ENCODE data around the gene RGS17. TPM values are rescaled to one million over a fixed set of nuclear protein-coding genes. Genes with fewer than 3 reads are reported as not detected.
"Not testable (repeated sequence)": the region's sequence is repeated elsewhere in the genome, so short reads cannot be mapped to it uniquely, and the experiment has no call there.

The RGS17 gene
- total RNA-seq, 2 experiments from 2014 or later, result not detected

GRCh38 chr6:153016846-153017245 lies 114.2 kb downstream of the RGS17 start:
- ChIA-PET POLR2A (no interaction called here), CTCF (no interaction called here)
- H3K4me1 Mint-ChIP-seq (ENCODE audit: low read depth), result no peaks in the 10 kb centered on the region
- DNase-seq, result no peak
- H3K27me3 Mint-ChIP-seq (ENCODE audit: low read depth), result peaks cover 19% of the 10 kb centered on the region
- H3K27ac Mint-ChIP-seq, result no peak overlapping the region
- H3K36me3 Mint-ChIP-seq (ENCODE audit: low read depth), result no peaks in the 10 kb centered on the region
- ATAC-seq, result no peak
- no peak overlapping the region for H3K4me3 Mint-ChIP-seq
- H3K9me3 Mint-ChIP-seq (ENCODE audit: insufficient read depth), result no peaks in the 10 kb centered on the region

GRCh38 chr6:153015094-153015640 lies 115.9 kb downstream of the RGS17 start:
- H3K36me3 Mint-ChIP-seq (ENCODE audit: low read depth), result no peaks in the 10 kb centered on the region
- H3K4me1 Mint-ChIP-seq (ENCODE audit: low read depth), result no peaks in the 10 kb centered on the region
- ChIA-PET CTCF (no interaction called here), POLR2A (no interaction called here)
- ATAC-seq, result no peak
- DNase-seq, result no peak
- no peak overlapping the region for H3K4me3 Mint-ChIP-seq
- H3K27me3 Mint-ChIP-seq (ENCODE audit: low read depth), result peaks cover 22% of the 10 kb centered on the region
- no peaks in the 10 kb centered on the region for H3K9me3 Mint-ChIP-seq (ENCODE audit: insufficient read depth)
- H3K27ac Mint-ChIP-seq, result no peak overlapping the region

GRCh38 chr6:153013438-153013837 lies 117.6 kb downstream of the RGS17 start:
- POLR2A ChIA-PET, result no interaction called here
- Mint-ChIP-seq H3K4me1 (ENCODE audit: low read depth) (no peaks in the 10 kb centered on the region), H3K36me3 (ENCODE audit: low read depth) (no peaks in the 10 kb centered on the region), H3K27ac (no peak overlapping the region), H3K4me3 (no peak overlapping the region), H3K9me3 (ENCODE audit: insufficient read depth) (no peaks in the 10 kb centered on the region), H3K27me3 (ENCODE audit: low read depth) (peaks cover 20% of the 10 kb centered on the region)
- ATAC-seq, result no peak
- CTCF ChIA-PET, result interaction anchor here (0.9 kb wide), 1 partner anchor 11 kb away, joined by 5 read pairs; no protein-coding TSS in a partner anchor
- DNase-seq, result no peak

- no peak for DNase-seq
- Mint-ChIP-seq H3K27me3 (ENCODE audit: low read depth) (peaks cover 20% of the 10 kb centered on the region), H3K4me3 (no peak overlapping the region), H3K27ac (no peak overlapping the region), H3K4me1 (ENCODE audit: low read depth) (no peaks in the 10 kb centered on the region), H3K9me3 (ENCODE audit: insufficient read depth) (no peaks in the 10 kb centered on the region), H3K36me3 (ENCODE audit: low read depth) (no peaks in the 10 kb centered on the region)
- ChIA-PET CTCF (no interaction called here), POLR2A (no interaction called here)
- ATAC-seq, result no peak
Measured at GRCh38 chr6:153012856-153013255, 118.2 kb downstream of the RGS17 start.

- peaks cover 8% of the 10 kb centered on the region for H3K9me3 Mint-ChIP-seq (ENCODE audit: insufficient read depth)
- no peak for DNase-seq
- ChIA-PET CTCF (no interaction called here), POLR2A (interaction anchor here (1.0 to 2.6 kb wide), 2 partner anchors 18 to 20 kb away, joined by 4 to 10 read pairs; partner anchors contain the start of gene FBXO5)
- H3K4me1 Mint-ChIP-seq (ENCODE audit: low read depth), result peaks cover 32% of the 10 kb centered on the region
- H3K27me3 Mint-ChIP-seq (ENCODE audit: low read depth), result peaks cover 2% of the 10 kb centered on the region
- peak; percentile 2 for ATAC-seq
- H3K4me3 Mint-ChIP-seq, result peak overlapping the region; percentile 94
- H3K27ac Mint-ChIP-seq, result peak overlapping the region; percentile 94
- peaks cover 30% of the 10 kb centered on the region for H3K36me3 Mint-ChIP-seq (ENCODE audit: low read depth)
Measured at GRCh38 chr6:153003366-153003690, 127.8 kb downstream of the RGS17 start.

DNA sequence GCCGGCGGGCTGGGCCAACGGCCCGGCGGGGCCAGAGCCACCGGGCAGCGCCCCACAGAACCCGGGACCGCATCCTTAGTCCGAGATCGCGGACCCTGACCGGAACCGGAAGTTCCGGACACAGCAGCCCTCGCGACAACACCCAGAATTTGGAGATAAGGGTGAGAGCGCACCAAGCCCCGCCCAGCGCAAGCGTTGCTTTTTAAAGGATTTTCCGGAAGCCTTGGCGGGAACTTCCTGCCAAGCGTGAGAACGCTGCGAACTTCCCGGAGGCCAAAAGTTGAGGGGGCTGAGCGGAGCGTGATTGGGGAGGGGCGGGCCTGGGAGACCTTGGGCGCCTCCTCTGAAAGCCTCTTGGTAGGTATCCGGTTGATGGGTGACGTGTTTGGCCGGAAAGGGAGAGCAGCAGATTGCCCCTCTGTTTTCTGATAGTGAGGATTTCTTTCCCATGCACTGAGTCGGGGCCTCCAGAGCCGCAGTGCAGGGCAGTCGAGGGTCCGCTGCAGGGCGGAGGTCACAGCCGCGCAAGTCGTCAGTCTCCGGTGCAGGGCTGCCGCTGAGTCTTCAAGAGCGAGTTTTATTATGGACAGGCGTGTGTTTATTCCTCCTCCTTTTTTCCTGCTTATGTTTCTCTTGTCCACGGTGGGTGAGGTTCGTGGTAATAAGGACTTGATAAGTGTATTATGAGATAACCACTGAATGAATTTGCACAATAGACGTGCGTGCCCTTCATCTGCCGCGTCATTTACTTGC lies 128.3 kb downstream of the RGS17 start, which contains the start of gene MTRF1L:
TSS of gene MTRF1L (minus strand) at position 97 of the 753 bp plus-strand sequence. CDS start at position 73, 24 bp downstream.
- peak within 1 kb of the TSS; percentile 94 for H3K27ac Mint-ChIP-seq
- peaks cover 8% of the 10 kb centered on the region for H3K9me3 Mint-ChIP-seq (ENCODE audit: insufficient read depth)
- peaks cover 2% of the 10 kb centered on the region for H3K27me3 Mint-ChIP-seq (ENCODE audit: low read depth)
- peaks cover 32% of the 10 kb centered on the region for H3K4me1 Mint-ChIP-seq (ENCODE audit: low read depth)
- POLR2A ChIA-PET, result interaction anchor here (1.0 to 3.3 kb wide), 3 partner anchors 17 to 20 kb away, joined by 4 to 48 read pairs (median 10); partner anchors contain the start of gene FBXO5
- DNase-seq, result peak; percentile 94
- H3K4me3 Mint-ChIP-seq, result peak within 1 kb of the TSS; percentile 94
- peak; percentile 94 for ATAC-seq
- CTCF ChIA-PET, result interaction anchor here (1.0 kb wide), 1 partner anchor 19 kb away, joined by 3 read pairs; no protein-coding TSS in a partner anchor
- peaks cover 31% of the 10 kb centered on the region for H3K36me3 Mint-ChIP-seq (ENCODE audit: low read depth)

DNA sequence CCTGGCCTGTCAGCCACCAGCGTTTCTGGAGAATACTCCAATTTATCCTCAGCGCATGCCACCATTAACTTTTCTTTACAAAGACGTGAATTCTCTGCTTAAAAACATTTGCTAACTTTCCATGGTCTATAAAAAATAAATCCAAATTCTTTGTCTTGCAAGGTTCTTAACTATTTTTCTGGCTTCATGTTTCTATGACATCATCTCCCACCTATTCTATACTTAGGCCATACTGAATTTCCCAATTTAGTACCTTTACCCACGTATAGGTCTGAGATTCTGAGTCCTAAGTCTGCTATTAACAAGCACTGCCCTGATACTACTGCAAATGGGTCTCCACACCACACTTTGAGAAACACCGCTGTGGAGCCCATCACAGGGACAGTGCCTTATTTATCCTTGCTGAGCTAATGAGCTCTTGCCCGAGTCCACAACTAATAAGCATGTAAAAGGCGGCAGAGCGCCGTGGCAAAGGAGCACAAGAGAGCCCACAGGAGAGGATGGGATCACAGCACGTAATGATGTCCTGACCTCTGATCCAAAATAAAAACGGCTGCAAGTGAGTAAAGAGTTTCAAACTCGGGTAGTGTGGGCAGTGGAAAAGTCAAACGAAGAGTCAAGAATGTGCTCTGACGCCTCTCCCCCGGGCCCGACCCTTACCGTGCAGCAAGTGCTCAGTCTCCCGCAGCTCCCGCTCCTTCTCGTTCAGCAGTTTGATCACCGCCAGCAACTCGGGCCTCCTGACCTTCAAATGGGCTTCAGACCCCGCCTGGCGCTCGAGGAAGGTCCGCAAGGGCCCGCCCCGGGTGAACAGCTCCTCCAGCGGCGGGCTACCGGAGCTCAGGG lies 129.1 kb downstream of the RGS17 start:
- H3K27ac Mint-ChIP-seq, result peak overlapping the region; percentile 90
- peaks cover 2% of the 10 kb centered on the region for H3K27me3 Mint-ChIP-seq (ENCODE audit: low read depth)
- DNase-seq, result peak; percentile 25
- POLR2A ChIA-PET, result interaction anchor here (3.3 kb wide), 1 partner anchor 18 kb away, joined by 48 read pairs; the partner anchor contains the start of gene FBXO5
- H3K4me3 Mint-ChIP-seq, result peak overlapping the region; percentile 94
- peak; percentile 3 for ATAC-seq
- CTCF ChIA-PET, result interaction anchor here (1.0 kb wide), 1 partner anchor 19 kb away, joined by 3 read pairs; no protein-coding TSS in a partner anchor
- H3K9me3 Mint-ChIP-seq (ENCODE audit: insufficient read depth), result peaks cover 8% of the 10 kb centered on the region
- peaks cover 37% of the 10 kb centered on the region for H3K36me3 Mint-ChIP-seq (ENCODE audit: low read depth)
- peaks cover 38% of the 10 kb centered on the region for H3K4me1 Mint-ChIP-seq (ENCODE audit: low read depth)

GRCh38 chr6:153000790-153001189 lies 130.3 kb downstream of the RGS17 start:
- ChIA-PET POLR2A (interaction anchor here (3.3 kb wide), 1 partner anchor 17 kb away, joined by 48 read pairs; the partner anchor contains the start of gene FBXO5), CTCF (interaction anchor here (0.7 to 1.5 kb wide), 3 partner anchors 16 to 211 kb away, joined by 3 to 4 read pairs (median 3); no protein-coding TSS in a partner anchor)
- not testable (repeated sequence) for H3K27me3 Mint-ChIP-seq (ENCODE audit: low read depth)

GRCh38 chr6:153000243-153000642 lies 130.8 kb downstream of the RGS17 start:
- Mint-ChIP-seq H3K27ac (peak overlapping the region; percentile 3), H3K4me3 (peak overlapping the region; percentile 46), H3K4me1 (ENCODE audit: low read depth) (peaks cover 45% of the 10 kb centered on the region), H3K36me3 (ENCODE audit: low read depth) (peaks cover 49% of the 10 kb centered on the region), H3K9me3 (ENCODE audit: insufficient read depth) (peaks cover 8% of the 10 kb centered on the region), H3K27me3 (ENCODE audit: low read depth) (no peaks in the 10 kb centered on the region)
- no peak for ATAC-seq
- ChIA-PET POLR2A (interaction anchor here (3.3 kb wide), 1 partner anchor 16 kb away, joined by 48 read pairs; the partner anchor contains the start of gene FBXO5), CTCF (interaction anchor here (0.8 to 2.6 kb wide), 4 partner anchors 9 to 46 kb away, joined by 3 to 6 read pairs (median 4); partner anchors contain the start of gene FBXO5)
- DNase-seq, result no peak

More at GRCh38 chr6:153000790-153001189, 130.3 kb downstream of the RGS17 start:
- peaks cover 46% of the 10 kb centered on the region for H3K36me3 Mint-ChIP-seq (ENCODE audit: low read depth)
- not testable (repeated sequence) for DNase-seq; H3K9me3 Mint-ChIP-seq (ENCODE audit: insufficient read depth); ATAC-seq; H3K27ac Mint-ChIP-seq
- peak overlapping the region; percentile 94 for H3K4me3 Mint-ChIP-seq
- H3K4me1 Mint-ChIP-seq (ENCODE audit: low read depth), result peaks cover 45% of the 10 kb centered on the region

DNA sequence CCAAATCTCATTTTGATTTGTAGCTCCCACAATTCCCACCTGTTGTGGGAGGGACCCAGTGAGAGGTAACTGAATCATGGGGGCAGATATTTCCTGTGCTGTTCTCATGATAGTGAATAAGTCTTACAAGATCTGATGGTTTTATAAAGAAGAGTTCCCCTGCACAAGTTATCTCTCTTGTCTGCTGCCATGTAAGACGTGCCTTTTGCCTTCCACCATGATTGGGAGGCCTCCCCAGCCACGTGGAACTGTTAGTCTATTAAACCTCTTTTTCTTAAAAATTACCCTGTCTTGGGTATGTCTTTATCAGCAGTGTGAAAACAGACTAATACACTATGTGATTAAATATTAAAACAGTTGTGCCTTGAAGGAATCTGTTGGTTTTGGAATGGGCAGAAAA lies 131.5 kb downstream of the RGS17 start:
- POLR2A ChIA-PET, result interaction anchor here (3.3 kb wide), 1 partner anchor 15 kb away, joined by 48 read pairs; the partner anchor contains the start of gene FBXO5
- Mint-ChIP-seq H3K4me1 (ENCODE audit: low read depth) (peaks cover 45% of the 10 kb centered on the region), H3K4me3 (peak overlapping the region; percentile 11), H3K36me3 (ENCODE audit: low read depth) (peaks cover 53% of the 10 kb centered on the region)
- not testable (repeated sequence) for DNase-seq; ATAC-seq; H3K27ac Mint-ChIP-seq; H3K27me3 Mint-ChIP-seq (ENCODE audit: low read depth); H3K9me3 Mint-ChIP-seq (ENCODE audit: insufficient read depth)
- CTCF ChIA-PET, result interaction anchor here (1.5 to 2.6 kb wide), 2 partner anchors 16 to 45 kb away, joined by 4 to 6 read pairs; partner anchors contain the start of gene FBXO5

DNA sequence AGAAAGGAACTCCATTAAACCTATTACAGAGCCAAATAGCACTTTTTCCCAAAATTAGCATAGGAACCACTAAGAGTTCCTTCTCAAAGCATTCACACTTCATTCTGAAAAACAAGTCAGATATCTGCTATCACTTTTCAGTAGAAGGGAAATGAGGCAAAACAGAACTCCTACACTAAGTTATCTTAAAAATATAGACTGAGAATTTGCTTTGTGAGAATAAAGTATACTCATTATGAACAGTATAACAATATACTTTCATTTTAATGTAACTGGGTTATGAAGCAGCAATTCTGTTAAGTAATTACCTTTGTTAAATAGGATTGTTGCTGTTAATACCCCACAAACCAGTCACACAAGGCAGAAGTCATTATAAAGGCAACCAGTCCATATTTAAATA lies 137.2 kb downstream of the RGS17 start:
- H3K9me3 Mint-ChIP-seq (ENCODE audit: insufficient read depth), result peaks cover under 1% of the 10 kb centered on the region
- peaks cover 61% of the 10 kb centered on the region for H3K36me3 Mint-ChIP-seq (ENCODE audit: low read depth)
- H3K27ac Mint-ChIP-seq, result no peak overlapping the region
- DNase-seq (no peak), ATAC-seq (no peak)
- no peaks in the 10 kb centered on the region for H3K27me3 Mint-ChIP-seq (ENCODE audit: low read depth)
- ChIA-PET CTCF (no interaction called here), POLR2A (no interaction called here)
- H3K4me3 Mint-ChIP-seq, result no peak overlapping the region
- peaks cover 30% of the 10 kb centered on the region for H3K4me1 Mint-ChIP-seq (ENCODE audit: low read depth)
